Activated T-helper 1 cell treated with anti-CD3 and anti-CD28 coated beads, Interleukin-12 subunit alpha, Interleukin-12 subunit beta, Interleukin-2, Interleukin-4 antibody, amounts not matched to agents 30 ng/mL and 10 ng/mL and 1 ng/mL, durations not matched to agents 14 hours and 24 hours and 36 hours (primary cell): ENCODE data around the gene IL19. TPM values are rescaled to one million over a fixed set of nuclear protein-coding genes. Genes with fewer than 3 reads are reported as not detected.

Experiments used
- DNase-seq: peaks from one replicate; pipeline ENCODE4 v3.0.0; 2021; ENCODE audit warnings: low spot score
- H3K27ac Mint-ChIP-seq: one replicate; pipeline ENCODE4 v1.8.0; 2021; ENCODE audit warnings: mild to moderate bottlenecking, mixed read lengths
- H3K27me3 Mint-ChIP-seq: one replicate; pipeline ENCODE4 v1.8.0; 2022; ENCODE audit warnings: mild to moderate bottlenecking, moderate library complexity, mixed read lengths; ENCODE audit not compliant: insufficient read depth
- H3K36me3 Mint-ChIP-seq: one replicate; pipeline ENCODE4 v1.8.0; 2021; ENCODE audit warnings: low read depth, mixed read lengths
- H3K4me1 Mint-ChIP-seq: one replicate; pipeline ENCODE4 v1.8.0; 2021; ENCODE audit warnings: low read depth, mixed read lengths
- H3K4me3 Mint-ChIP-seq: one replicate; pipeline ENCODE4 v1.8.0; 2021; ENCODE audit warnings: mild to moderate bottlenecking, moderate library complexity, mixed read lengths
- H3K9me3 Mint-ChIP-seq: one replicate; pipeline ENCODE4 v1.8.0; 2021; ENCODE audit warnings: mixed read lengths
- intact Hi-C: fragments of 100-400 bp; cut with micrococcal nuclease; formaldehyde crosslinking; loops from one replicate; pipeline ENCODE4 v1.15.1; 2024
- total RNA-seq: library from RNA; stranded (reverse); gene quantifications from 2 replicates; pipeline ENCODE4 v1.2.3, GENCODE V29; 2022

The IL19 gene, protein sequence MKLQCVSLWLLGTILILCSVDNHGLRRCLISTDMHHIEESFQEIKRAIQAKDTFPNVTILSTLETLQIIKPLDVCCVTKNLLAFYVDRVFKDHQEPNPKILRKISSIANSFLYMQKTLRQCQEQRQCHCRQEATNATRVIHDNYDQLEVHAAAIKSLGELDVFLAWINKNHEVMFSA
- total RNA-seq = not detected in 2 replicates

DNA sequence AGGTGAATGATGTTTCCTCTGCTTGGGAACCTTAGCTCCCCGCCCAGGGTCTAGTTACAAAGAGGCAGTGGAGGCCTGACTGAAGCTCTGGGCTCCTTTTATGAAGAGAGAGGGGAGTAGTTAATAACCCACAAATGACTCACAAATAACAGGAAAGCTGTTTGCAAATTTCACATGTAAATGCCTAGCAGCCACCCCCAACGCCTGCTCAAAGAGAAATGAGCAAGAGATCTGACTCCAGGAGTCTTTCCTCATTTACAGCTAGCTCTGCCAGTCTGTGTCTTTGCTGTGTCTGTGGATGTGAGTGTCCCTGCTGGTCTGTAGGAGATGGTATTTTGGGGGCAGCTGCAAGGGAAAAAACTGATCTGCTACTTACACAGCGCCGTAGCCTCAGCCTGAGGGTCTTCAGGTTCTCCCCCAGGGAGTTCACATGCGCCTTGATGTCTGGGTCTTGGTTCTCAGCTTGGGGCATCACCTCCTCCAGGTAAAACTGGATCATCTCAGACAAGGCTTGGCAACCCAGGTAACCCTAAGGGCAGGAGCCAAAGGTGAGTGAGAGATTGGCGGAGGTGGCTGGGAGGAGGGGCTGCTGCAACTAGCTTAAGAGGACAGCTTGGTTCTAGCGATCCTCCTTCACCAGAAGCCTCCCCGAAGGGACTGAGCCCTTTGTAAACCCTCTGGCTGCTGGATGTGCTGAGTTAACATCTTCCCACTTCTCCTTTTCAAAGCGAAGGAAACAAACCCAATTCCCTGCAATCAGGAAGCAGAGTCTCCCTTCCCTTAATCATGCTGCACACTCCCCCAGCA lies at the start of gene IL19:
TSS of gene IL19 (plus strand) at position 243 of the 807 bp plus-strand sequence. CDS start 65,890 bp downstream, outside the sequence.
- DNase-seq = no peak
- peak within 1 kb of the TSS; percentile 41 for H3K4me3 Mint-ChIP-seq
- intact Hi-C loops = no loop called here
- peaks cover 75% of the 10 kb centered on the region for H3K4me1 Mint-ChIP-seq
- H3K27ac Mint-ChIP-seq = no peak within 1 kb of the TSS
- no peaks in the 10 kb centered on the region for H3K9me3 Mint-ChIP-seq
- peaks cover 43% of the 10 kb centered on the region for H3K27me3 Mint-ChIP-seq
- no peaks in the 10 kb centered on the region for H3K36me3 Mint-ChIP-seq

GRCh38 chr1:206721454-206721853 lies 49.1 kb upstream of the IL19 start:
- Mint-ChIP-seq H3K27ac (no peak overlapping the region), H3K4me3 (no peak overlapping the region), H3K27me3 (no peaks in the 10 kb centered on the region), H3K36me3 (peaks cover 5% of the 10 kb centered on the region), H3K9me3 (no peaks in the 10 kb centered on the region), H3K4me1 (peaks cover 79% of the 10 kb centered on the region)
- no peak for DNase-seq
- intact Hi-C loops = no loop called here

- H3K4me1 Mint-ChIP-seq = peaks cover 73% of the 10 kb centered on the region
- H3K27me3 Mint-ChIP-seq = no peaks in the 10 kb centered on the region
- no peaks in the 10 kb centered on the region for H3K9me3 Mint-ChIP-seq
- H3K27ac Mint-ChIP-seq = no peak overlapping the region
- no peak for DNase-seq
- intact Hi-C loops = no loop called here
- peaks cover 5% of the 10 kb centered on the region for H3K36me3 Mint-ChIP-seq
- no peak overlapping the region for H3K4me3 Mint-ChIP-seq
These were observed 47.7 kb upstream of the IL19 start for GRCh38 chr1:206722751-206723461.

GRCh38 chr1:206723462-206723804 lies 47.1 kb upstream of the IL19 start:
- H3K36me3 Mint-ChIP-seq = peaks cover 7% of the 10 kb centered on the region
- H3K4me1 Mint-ChIP-seq = peaks cover 71% of the 10 kb centered on the region
- intact Hi-C loops = no loop called here
- no peak overlapping the region for H3K4me3 Mint-ChIP-seq
- no peaks in the 10 kb centered on the region for H3K27me3 Mint-ChIP-seq
- H3K27ac Mint-ChIP-seq = no peak overlapping the region
- no peaks in the 10 kb centered on the region for H3K9me3 Mint-ChIP-seq
- no peak for DNase-seq

GRCh38 chr1:206723805-206724472 lies 46.6 kb upstream of the IL19 start:
- Mint-ChIP-seq H3K27ac (peak overlapping the region; percentile 2), H3K4me1 (peaks cover 68% of the 10 kb centered on the region), H3K36me3 (peaks cover 7% of the 10 kb centered on the region), H3K4me3 (no peak overlapping the region), H3K27me3 (no peaks in the 10 kb centered on the region), H3K9me3 (no peaks in the 10 kb centered on the region)
- DNase-seq = no peak
- intact Hi-C loops = loop anchor here (2.0 kb wide), 1 partner anchor 61 kb away; no protein-coding TSS in a partner anchor

DNA sequence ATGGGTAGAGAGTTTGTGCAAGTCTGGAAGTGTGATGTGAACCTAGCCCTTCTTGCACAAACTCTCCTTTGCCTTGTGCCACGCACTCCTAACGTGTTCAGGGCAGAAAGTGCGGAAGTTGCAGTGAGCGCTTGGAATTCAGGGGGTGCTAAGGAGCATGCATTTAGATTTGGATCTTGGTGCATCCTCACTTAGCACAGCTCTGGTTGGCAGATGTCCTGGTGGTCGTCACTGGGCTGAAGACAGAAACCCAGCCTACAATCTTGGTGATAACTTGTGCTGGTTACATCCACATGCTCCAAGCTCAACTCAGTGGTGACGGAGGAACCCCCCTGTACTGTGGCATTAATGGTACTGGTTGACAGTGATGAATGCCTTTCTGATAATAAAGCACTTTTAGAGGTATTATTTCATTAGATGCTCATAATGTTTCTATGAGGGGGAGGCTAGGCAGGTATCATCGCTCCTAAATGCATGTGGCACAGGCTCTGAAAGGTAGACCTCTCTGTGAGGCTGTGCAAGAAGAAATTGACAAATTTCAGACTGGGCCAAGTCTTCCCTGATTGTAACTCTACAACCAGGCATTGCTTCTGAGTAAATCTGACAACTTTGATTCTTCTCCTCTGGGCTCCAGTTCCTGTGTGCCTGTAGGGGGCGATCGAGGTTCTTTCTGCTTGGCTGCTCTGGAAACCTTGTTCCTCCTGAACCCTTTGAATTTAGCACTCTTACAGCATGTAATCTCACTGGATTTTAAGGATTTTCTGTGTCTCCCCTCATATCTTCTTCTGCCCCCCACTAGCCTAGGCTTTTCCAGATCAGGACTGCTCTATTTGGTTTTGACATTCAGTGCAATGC lies 45.2 kb upstream of the IL19 start:
- Mint-ChIP-seq H3K27me3 (no peaks in the 10 kb centered on the region), H3K27ac (peak overlapping the region; percentile 7), H3K4me1 (peaks cover 63% of the 10 kb centered on the region), H3K9me3 (no peaks in the 10 kb centered on the region), H3K36me3 (peaks cover 13% of the 10 kb centered on the region), H3K4me3 (no peak overlapping the region)
- intact Hi-C loops = loop anchor here (1.0 to 2.0 kb wide), 2 partner anchors 40 to 63 kb away; no protein-coding TSS in a partner anchor
- DNase-seq = peak; percentile 37

- DNase-seq = no peak
- H3K36me3 Mint-ChIP-seq = peaks cover 24% of the 10 kb centered on the region
- H3K4me3 Mint-ChIP-seq = no peak overlapping the region
- no peaks in the 10 kb centered on the region for H3K27me3 Mint-ChIP-seq
- peak overlapping the region; percentile 12 for H3K27ac Mint-ChIP-seq
- intact Hi-C loops = loop anchor here (2.0 kb wide), 1 partner anchor 137 kb away; the partner anchor contains the start of gene IL20
- H3K9me3 Mint-ChIP-seq = no peaks in the 10 kb centered on the region
- H3K4me1 Mint-ChIP-seq = peaks cover 49% of the 10 kb centered on the region
These were observed 42.4 kb upstream of the IL19 start for GRCh38 chr1:206727981-206728696.

GRCh38 chr1:206728697-206728987 lies 41.9 kb upstream of the IL19 start:
- Mint-ChIP-seq H3K9me3 (no peaks in the 10 kb centered on the region), H3K27ac (no peak overlapping the region), H3K36me3 (peaks cover 28% of the 10 kb centered on the region), H3K4me1 (peaks cover 44% of the 10 kb centered on the region), H3K27me3 (no peaks in the 10 kb centered on the region), H3K4me3 (no peak overlapping the region)
- no peak for DNase-seq
- intact Hi-C loops = no loop called here

DNA sequence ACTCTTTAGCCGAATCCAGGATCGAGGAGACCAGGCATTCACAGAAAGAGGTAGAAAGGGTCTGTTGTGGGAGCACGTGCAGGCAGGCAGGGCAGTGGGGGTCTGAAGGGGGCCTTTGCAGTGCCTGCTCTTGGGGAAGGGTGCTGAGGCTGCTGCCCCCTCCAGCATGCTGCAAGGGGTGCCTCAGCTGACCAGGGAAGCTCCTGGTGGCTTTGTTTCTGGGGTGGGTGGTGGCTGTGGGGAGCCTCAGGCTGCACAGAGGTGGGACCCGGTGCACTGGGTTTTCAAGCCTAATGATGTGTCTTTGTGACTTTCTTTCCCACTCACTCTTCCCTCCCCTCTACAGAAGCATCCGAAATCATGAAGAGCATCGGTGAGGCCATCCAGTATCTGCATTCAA lies 41.5 kb upstream of the IL19 start:
- Mint-ChIP-seq H3K9me3 (no peaks in the 10 kb centered on the region), H3K4me1 (peaks cover 40% of the 10 kb centered on the region), H3K27ac (no peak overlapping the region), H3K4me3 (no peak overlapping the region), H3K27me3 (no peaks in the 10 kb centered on the region), H3K36me3 (peaks cover 30% of the 10 kb centered on the region)
- no peak for DNase-seq
- intact Hi-C loops = no loop called here

DNA sequence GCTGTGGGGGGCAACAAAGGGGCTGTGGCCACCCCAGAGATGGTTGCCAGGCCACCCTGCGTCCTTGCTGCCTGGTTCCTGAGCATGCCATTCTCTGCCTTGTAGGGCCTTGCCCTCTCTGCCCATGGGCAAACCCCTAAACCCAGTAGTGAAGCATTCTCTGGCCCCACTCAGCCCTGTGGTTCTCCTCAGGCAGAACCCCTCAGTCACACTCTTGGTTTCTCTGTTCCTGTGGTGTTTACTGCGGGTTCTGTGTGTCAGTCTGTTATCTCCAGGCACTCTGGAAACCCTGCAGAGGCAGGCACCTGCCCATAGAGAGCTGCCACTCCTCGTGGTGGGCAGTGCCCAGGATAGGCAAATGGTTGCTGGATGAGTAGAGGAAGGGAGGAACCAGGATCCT lies 41.1 kb upstream of the IL19 start:
- Mint-ChIP-seq H3K4me3 (no peak overlapping the region), H3K27me3 (no peaks in the 10 kb centered on the region), H3K27ac (no peak overlapping the region), H3K4me1 (peaks cover 40% of the 10 kb centered on the region), H3K36me3 (peaks cover 32% of the 10 kb centered on the region), H3K9me3 (no peaks in the 10 kb centered on the region)
- DNase-seq = no peak
- intact Hi-C loops = no loop called here

GRCh38 chr1:206732508-206732907 lies 38.1 kb upstream of the IL19 start:
- Mint-ChIP-seq H3K4me1 (peaks cover 42% of the 10 kb centered on the region), H3K27ac (no peak overlapping the region), H3K27me3 (no peaks in the 10 kb centered on the region), H3K36me3 (peaks cover 48% of the 10 kb centered on the region), H3K4me3 (no peak overlapping the region), H3K9me3 (no peaks in the 10 kb centered on the region)
- intact Hi-C loops = loop anchor here (10.0 kb wide), 1 partner anchor 322 kb away; the partner anchor contains the start of genes PFKFB2 and YOD1
- DNase-seq = no peak
